ENCODE data around the gene WDR93.

The WDR93 gene

DNA sequence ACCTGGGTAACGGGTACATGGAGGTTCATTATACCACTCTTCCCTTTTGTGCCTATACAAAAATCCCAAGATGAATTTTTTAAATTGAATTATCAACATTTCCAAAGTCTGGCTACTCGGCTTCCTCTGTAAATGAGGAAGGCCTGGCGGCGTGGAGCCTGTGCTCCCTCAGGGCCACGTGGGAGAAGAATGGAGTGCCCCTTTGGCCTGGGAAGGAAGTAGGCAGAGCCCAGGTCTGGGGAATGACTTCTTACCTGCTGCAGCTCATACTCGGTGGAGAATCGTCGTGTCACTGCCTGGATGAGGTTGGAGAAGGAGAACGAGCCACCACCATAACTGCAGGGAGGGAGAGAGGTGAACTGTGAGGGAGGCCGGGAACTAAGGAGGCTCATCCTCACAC lies 99.6 kb downstream of the WDR93 start:
- DNase-seq (ENCODE audit: low read depth in 2 of 2) = no peak

GRCh38 chr15:89790661-89791060 lies 100.0 kb downstream of the WDR93 start:
- no peak for DNase-seq (ENCODE audit: low read depth in 2 of 2)

DNA sequence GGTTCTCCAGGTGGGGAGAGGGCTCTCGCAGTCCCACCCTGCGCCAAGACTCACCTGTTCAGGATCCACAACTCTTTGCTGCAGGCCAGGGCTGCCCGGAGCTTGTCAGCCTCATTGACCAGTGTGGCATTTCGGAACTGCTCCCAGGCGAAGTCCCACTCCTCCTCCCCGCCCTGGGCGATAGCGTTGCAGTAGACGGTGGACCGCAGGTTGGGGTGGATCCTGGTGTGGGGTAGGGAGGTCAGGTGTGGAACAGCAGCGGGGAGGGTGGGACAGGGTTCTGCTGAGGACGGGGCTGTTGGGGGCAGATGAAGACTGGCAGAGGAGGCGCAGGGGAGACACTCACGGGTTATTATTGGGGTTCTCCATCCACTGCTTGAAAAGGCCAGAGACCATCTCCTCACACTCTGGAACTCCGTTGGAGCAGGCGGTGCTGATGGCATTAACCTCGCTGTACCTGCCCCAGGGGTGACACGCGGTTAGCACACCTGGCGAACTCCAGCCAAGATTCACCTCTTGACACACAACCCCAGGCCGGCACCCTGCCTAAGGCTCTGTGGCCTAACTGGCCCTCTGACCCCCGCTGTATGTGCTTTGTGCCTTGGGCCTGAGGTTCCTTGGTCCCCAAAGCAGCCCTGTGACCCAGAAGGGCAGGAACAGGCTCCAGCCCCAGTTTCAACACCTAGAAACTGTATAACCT lies 101.6 kb downstream of the WDR93 start:
- no peak for DNase-seq (ENCODE audit: low read depth in 2 of 2)
